A673 (cell line): ENCODE results near the gene ANK2. TPM values are rescaled to one million over a fixed set of nuclear protein-coding genes. Genes with fewer than 3 reads are reported as not detected.

Source experiments
- BruUV-seq: library from RNA; stranded (reverse); fragments of 400-500 nt; replicated peaks from 2 replicates; lab custom pipeline; 2021; lab: Mats Ljungman, UMichigan
- CTCF ChIA-PET: fragments of 300-600 bp; sonication (Branson Sonifier 250); formaldehyde crosslinking; loops from one replicate; lab custom pipeline; 2022; ENCODE audit warnings: antibody characterized with exemption; lab: Charles Lee
- POLR2A ChIA-PET: fragments of 300-600 bp; sonication (Branson Sonifier 250); formaldehyde crosslinking; loops from one replicate; lab custom pipeline; 2022; ENCODE audit warnings: antibody characterized with exemption; ENCODE audit not compliant: low non-redundant PET; lab: Charles Lee
- DNase-seq: peaks from one replicate; pipeline ENCODE4 v3.0.0-alpha.2; 2015; ENCODE audit warnings: low spot score
- H3K27ac ChIP-seq: fragments of 200-600 bp; sonication (generic); 2 replicates; pipeline ENCODE4 v1.5.1; 2016; ENCODE audit warnings: mixed run types, low read depth, mild to moderate bottlenecking, mixed read lengths, antibody characterized with exemption, low read length; ENCODE audit not compliant: poor library complexity, severe bottlenecking
- H3K27me3 ChIP-seq: fragments of 200-600 bp; sonication (generic); replicated peaks from 2 replicates; pipeline ENCODE4 v1.6.1; 2017; ENCODE audit warnings: mixed run types, low read depth, mild to moderate bottlenecking, mixed read lengths, antibody characterized with exemption, low read length; ENCODE audit not compliant: insufficient read depth, poor library complexity
- H3K36me3 ChIP-seq: fragments of 200-600 bp; sonication (generic); 2 replicates; pipeline ENCODE4 v1.6.1; 2016; ENCODE audit warnings: mixed run types, mild to moderate bottlenecking, mixed read lengths, antibody characterized with exemption, low read length; ENCODE audit not compliant: insufficient read depth, poor library complexity, severe bottlenecking
- H3K4me1 ChIP-seq: fragments of 200-600 bp; sonication (generic); 2 replicates; pipeline ENCODE4 v1.6.1; 2017; ENCODE audit warnings: mixed run types, mild to moderate bottlenecking, mixed read lengths, antibody characterized with exemption, low read length; ENCODE audit not compliant: insufficient read depth, poor library complexity, severe bottlenecking
- H3K4me3 ChIP-seq: fragments of 200-600 bp; sonication (generic); 2 replicates; pipeline ENCODE4 v1.5.1; 2016; ENCODE audit warnings: low read depth, mixed run types, mild to moderate bottlenecking, mixed read lengths, low read length; ENCODE audit not compliant: poor library complexity, severe bottlenecking
- H3K9me3 ChIP-seq: fragments of 200-600 bp; sonication (generic); 2 replicates; pipeline ENCODE4 v1.6.1; 2016; ENCODE audit warnings: mixed run types, low read depth, mild to moderate bottlenecking, mixed read lengths, antibody characterized with exemption, low read length; ENCODE audit not compliant: poor library complexity, severe bottlenecking
- CTCF ChIP-seq: fragments of 300-800, 200-600 bp; sonication (generic); conservative IDR thresholded peaks from 2 replicates; pipeline ENCODE4 v1.5.1; 2017; ENCODE audit warnings: low read depth, mild to moderate bottlenecking, antibody characterized with exemption, low read length, moderate library complexity, mixed read lengths
- EZH2 ChIP-seq: fragments of 200-600 bp; sonication (generic); IDR thresholded peaks from 2 replicates; pipeline ENCODE4 v1.6.1; 2017; ENCODE audit warnings: borderline replicate concordance, low read depth, mild to moderate bottlenecking, mixed read lengths, antibody characterized with exemption, low read length; ENCODE audit not compliant: poor library complexity, severe bottlenecking
- intact Hi-C: fragments of 100-400 bp; cut with micrococcal nuclease; formaldehyde crosslinking; loops from one replicate; pipeline ENCODE4 v1.10.0; 2022; ENCODE audit not compliant: unreplicated experiment
- total RNA-seq: library from RNA; stranded (reverse); gene quantifications from 2 replicates; pipeline ENCODE4 v1.2.3, GENCODE V29; 2021

ANK2 gene
- total RNA-seq, 1 experiment from 2014 or later = 12.7 TPM

DNA sequence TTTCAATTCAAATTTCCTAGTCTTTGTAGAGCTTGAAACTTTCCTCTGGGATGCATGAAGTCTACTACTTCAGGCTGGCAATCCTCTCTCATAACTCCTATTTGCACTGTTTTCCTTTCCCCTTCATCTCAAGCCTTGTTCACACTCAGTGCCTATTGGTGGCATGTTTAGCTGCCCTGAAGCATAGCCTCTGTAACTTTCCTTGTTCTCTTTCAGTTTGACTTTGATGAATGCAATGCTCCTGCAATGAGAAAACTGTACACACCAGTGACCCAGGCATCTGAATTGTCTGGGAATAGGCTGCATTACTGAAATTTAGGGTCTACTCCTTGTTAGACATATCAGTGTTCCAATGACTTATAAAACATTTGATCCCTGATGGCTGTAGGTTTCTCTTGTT is 81.7 kb downstream of the ANK2 start:
- intact Hi-C loops = no loop called here
- ChIA-PET CTCF (no interaction called here), POLR2A (no interaction called here)
- no peaks in the 10 kb centered on the region for H3K36me3 ChIP-seq
- no peak overlapping the region for H3K4me3 ChIP-seq
- BruUV-seq = no TSS peak
- H3K27ac ChIP-seq = no peak overlapping the region
- no peak for TF ChIP-seq EZH2
- no peak for TF ChIP-seq CTCF
- no peaks in the 10 kb centered on the region for H3K4me1 ChIP-seq
- H3K27me3 ChIP-seq = no peaks in the 10 kb centered on the region
- DNase-seq = no peak
- H3K9me3 ChIP-seq = no peaks in the 10 kb centered on the region

DNA sequence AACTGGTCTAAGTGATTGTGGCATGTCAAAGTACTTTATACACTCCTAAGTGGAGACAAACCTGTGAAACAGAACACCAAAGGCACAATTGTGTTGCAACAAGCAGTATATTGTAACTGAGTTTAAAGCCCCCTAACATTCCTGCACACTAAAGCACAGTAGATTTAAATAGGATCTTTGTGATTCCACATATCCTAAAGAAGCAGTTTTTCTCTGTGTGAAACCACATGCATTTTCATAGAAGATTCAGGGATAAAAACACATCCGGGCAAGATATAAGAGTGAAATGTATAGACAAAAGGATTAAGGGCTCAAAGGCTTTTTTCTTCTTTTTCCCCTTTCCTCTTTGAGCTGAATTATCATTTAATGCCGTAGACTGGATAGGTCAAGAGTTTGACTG is 82.2 kb downstream of the ANK2 start:
- TF ChIP-seq CTCF = no peak
- TF ChIP-seq EZH2 = no peak
- H3K27ac ChIP-seq = no peak overlapping the region
- no peaks in the 10 kb centered on the region for H3K4me1 ChIP-seq
- CTCF ChIA-PET = no interaction called here
- no peak for DNase-seq
- intact Hi-C loops = no loop called here
- H3K9me3 ChIP-seq = no peaks in the 10 kb centered on the region
- BruUV-seq = no TSS peak
- H3K36me3 ChIP-seq = no peaks in the 10 kb centered on the region
- H3K4me3 ChIP-seq = no peak overlapping the region
- H3K27me3 ChIP-seq = no peaks in the 10 kb centered on the region
- POLR2A ChIA-PET = no interaction called here

DNA sequence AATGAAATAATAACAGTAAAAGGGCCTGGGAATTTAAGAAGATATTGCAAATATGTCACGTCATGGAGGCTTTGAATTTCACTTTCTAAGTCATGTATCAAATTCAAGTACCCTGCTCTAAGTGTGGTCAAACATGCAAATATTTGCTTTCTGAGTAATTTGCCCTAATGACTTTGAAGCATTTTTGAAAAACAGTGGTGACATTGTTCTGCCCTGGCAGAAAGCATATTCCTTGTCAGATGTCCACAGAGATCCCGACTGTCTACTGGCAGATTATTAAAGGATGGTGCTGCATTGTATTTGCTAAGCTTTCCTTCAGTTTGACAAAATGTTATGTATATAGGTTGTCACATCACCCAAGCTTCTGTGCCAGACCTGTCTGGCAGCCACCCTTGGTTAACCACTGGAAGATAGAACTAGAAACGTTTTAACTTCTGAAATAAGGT is 92.5 kb downstream of the ANK2 start:
- Histone ChIP-seq H3K9me3 (no peaks in the 10 kb centered on the region), H3K4me1 (no peaks in the 10 kb centered on the region), H3K4me3 (no peak overlapping the region), H3K36me3 (no peaks in the 10 kb centered on the region), H3K27me3 (no peaks in the 10 kb centered on the region), H3K27ac (no peak overlapping the region)
- CTCF ChIA-PET = no interaction called here
- no peak for DNase-seq
- no TSS peak for BruUV-seq
- POLR2A ChIA-PET = no interaction called here
- intact Hi-C loops = no loop called here
- TF ChIP-seq EZH2 = no peak
- no peak for TF ChIP-seq CTCF
